ENCODE measurements around the gene TMEM176A. TPM values are rescaled to one million over a fixed set of nuclear protein-coding genes. Genes with fewer than 3 reads are reported as not detected.
A peak's percentile ranks its signal among the peaks of the same experiment; 100 is the strongest.

The TMEM176A gene
- total RNA-seq, 2 experiments from 2014 or later, result not detected

DNA sequence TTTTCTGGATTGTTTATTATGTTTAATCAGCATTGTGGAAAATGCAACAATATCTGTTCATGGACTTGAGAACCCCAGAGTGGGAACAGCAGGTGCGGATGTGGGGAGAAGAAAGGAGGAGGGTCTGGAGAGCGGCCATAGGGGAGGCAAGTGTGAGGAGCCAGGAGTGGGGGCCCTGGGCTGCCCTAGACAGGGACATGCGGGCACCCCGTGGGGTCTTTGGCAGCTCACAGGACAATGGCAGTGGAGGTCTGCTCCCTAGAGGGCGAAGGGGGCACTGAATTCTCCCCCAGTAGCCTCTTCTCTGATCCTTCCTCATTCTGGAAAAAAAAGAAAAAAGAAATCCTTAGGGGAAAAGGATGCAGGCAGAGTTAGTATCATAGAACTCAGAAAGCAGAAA lies 9.3 kb upstream of the TMEM176A start:
- H3K27me3 Mint-ChIP-seq, result peaks cover 5% of the 10 kb centered on the region
- no peaks in the 10 kb centered on the region for H3K36me3 Mint-ChIP-seq (ENCODE audit: low read depth)
- no peak for ATAC-seq
- peaks cover 4% of the 10 kb centered on the region for H3K9me3 Mint-ChIP-seq
- H3K4me3 Mint-ChIP-seq, result no peak overlapping the region
- DNase-seq, result no peak
- H3K4me1 Mint-ChIP-seq (ENCODE audit: low read depth), result no peaks in the 10 kb centered on the region
- ChIA-PET CTCF (no interaction called here), POLR2A (no interaction called here)
- H3K27ac Mint-ChIP-seq, result no peak overlapping the region
- TF ChIP-seq, protein P1, sequence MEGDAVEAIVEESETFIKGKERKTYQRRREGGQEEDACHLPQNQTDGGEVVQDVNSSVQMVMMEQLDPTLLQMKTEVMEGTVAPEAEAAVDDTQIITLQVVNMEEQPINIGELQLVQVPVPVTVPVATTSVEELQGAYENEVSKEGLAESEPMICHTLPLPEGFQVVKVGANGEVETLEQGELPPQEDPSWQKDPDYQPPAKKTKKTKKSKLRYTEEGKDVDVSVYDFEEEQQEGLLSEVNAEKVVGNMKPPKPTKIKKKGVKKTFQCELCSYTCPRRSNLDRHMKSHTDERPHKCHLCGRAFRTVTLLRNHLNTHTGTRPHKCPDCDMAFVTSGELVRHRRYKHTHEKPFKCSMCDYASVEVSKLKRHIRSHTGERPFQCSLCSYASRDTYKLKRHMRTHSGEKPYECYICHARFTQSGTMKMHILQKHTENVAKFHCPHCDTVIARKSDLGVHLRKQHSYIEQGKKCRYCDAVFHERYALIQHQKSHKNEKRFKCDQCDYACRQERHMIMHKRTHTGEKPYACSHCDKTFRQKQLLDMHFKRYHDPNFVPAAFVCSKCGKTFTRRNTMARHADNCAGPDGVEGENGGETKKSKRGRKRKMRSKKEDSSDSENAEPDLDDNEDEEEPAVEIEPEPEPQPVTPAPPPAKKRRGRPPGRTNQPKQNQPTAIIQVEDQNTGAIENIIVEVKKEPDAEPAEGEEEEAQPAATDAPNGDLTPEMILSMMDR (IDR thresholded peaks at IDR 0.05), result no peak
- intact Hi-C loops (cut with micrococcal nuclease), result no loop called here

DNA sequence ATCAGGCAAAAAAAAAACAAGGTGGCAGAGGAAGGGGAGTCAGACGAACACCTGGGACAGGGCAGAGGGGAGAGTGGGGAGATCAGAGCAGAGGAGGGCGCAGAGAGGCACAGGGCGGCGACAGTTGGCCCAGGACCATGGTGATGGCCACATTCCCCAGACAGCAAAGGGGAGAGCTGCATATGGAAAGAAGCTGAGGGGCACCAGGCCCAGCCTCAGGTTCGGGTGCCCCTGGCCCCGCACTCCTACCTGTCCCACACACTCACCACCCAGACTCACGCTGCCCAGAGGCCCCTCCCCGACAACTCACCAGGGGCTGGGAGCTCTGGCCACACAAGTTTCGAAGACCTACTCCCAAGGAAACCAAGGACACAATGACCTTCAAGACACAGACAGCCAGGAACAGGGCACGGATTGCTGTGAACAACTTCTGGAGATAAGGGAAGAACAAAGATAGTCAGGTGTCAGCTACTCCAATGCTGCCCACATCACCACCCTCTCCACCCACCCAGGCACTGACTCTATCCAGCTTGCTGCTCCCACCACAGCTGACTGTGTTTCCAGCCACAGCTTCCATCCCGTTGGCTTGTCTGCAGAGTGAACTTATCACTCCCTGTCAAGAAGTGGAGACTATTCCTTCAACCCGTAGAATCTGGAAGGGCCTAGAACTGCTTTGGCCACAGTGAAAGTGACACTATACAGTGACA lies 8.7 kb upstream of the TMEM176A start:
- peaks cover 5% of the 10 kb centered on the region for H3K9me3 Mint-ChIP-seq

DNA sequence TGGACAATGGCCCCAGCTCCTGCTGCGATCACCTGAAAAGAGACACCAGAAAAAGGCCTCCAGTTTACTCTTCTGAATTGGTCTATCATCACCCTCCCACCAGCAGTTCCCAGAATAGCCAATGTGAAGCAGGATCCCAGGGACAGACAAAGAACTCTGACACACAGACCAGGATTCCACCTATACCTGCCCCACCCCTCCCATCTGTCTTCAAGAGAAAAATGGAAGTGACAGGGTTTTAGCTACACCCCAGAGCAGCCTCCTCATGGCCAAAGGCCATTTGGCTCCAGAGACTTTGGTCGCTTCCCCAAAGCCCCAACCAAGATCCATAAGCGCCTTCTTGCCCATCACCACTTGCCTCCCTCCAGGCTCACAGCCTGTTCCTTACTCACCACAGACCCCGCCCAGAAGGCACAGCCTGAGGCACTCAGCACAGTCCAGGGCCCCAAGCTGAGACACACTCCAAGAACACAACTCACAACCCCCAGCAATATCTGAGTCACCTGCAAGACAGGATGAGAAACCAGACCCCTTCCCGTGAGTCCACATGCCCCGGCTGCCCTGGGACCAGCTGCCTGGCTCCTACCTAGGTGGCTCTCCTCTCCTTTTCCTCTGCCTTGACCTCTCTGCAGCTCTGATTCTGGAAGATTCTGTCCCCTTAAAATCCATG lies 6.9 kb upstream of the TMEM176A start:
- H3K4me1 Mint-ChIP-seq (ENCODE audit: low read depth), result no peaks in the 10 kb centered on the region
- ChIA-PET POLR2A (no interaction called here), CTCF (interaction anchor here (2.3 kb wide), 1 partner anchor 15 kb away, joined by 7 read pairs; no protein-coding TSS in a partner anchor)
- H3K9me3 Mint-ChIP-seq, result peaks cover 5% of the 10 kb centered on the region
- ATAC-seq (no peak), DNase-seq (no peak)
- no peaks in the 10 kb centered on the region for H3K36me3 Mint-ChIP-seq (ENCODE audit: low read depth)
- TF ChIP-seq, protein P1 (IDR thresholded peaks at IDR 0.05), result no peak
- H3K27me3 Mint-ChIP-seq, result peaks cover 9% of the 10 kb centered on the region
- intact Hi-C loops (cut with micrococcal nuclease), result no loop called here
- no peak overlapping the region for H3K4me3 Mint-ChIP-seq
- no peak overlapping the region for H3K27ac Mint-ChIP-seq

More for the DNA sequence above, 8.7 kb upstream of the TMEM176A start:
- Mint-ChIP-seq H3K27me3 (peaks cover 7% of the 10 kb centered on the region), H3K36me3 (ENCODE audit: low read depth) (no peaks in the 10 kb centered on the region), H3K4me1 (ENCODE audit: low read depth) (no peaks in the 10 kb centered on the region), H3K27ac (no peak overlapping the region), H3K4me3 (no peak overlapping the region)
- intact Hi-C loops (cut with micrococcal nuclease), result no loop called here
- TF ChIP-seq, protein P1 (IDR thresholded peaks at IDR 0.05), result no peak
- DNase-seq (no peak), ATAC-seq (no peak)
- CTCF ChIA-PET, result interaction anchor here (1.2 to 2.3 kb wide), 2 partner anchors 10 to 13 kb away, joined by 3 to 7 read pairs; no protein-coding TSS in a partner anchor
- POLR2A ChIA-PET, result no interaction called here

DNA sequence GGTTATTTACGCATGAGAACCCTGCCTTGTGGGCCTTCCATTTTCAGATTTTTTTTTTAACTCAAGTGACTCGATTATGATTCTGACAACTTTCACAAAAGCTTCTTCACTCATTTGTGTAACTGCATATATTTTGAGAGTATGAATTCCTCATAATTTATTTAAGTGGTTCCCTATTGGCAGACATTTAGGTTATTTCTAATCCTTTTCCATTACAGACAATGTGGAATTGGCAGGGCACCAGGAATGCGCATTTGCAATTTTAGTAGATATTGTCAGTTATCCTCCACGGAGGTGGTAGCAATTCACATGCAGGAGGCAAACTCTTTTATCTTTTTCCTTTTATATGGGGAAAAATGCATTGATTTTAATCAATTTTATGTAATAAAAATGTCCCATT lies 2.9 kb upstream of the TMEM176A start:
- Mint-ChIP-seq H3K27ac (no peak overlapping the region), H3K4me3 (no peak overlapping the region), H3K9me3 (peaks cover 5% of the 10 kb centered on the region), H3K27me3 (peaks cover 36% of the 10 kb centered on the region), H3K36me3 (ENCODE audit: low read depth) (no peaks in the 10 kb centered on the region), H3K4me1 (ENCODE audit: low read depth) (peaks cover 5% of the 10 kb centered on the region)
- intact Hi-C loops (cut with micrococcal nuclease), result no loop called here
- TF ChIP-seq, protein P1 (IDR thresholded peaks at IDR 0.05), result no peak
- ATAC-seq (no peak), DNase-seq (no peak)
- CTCF ChIA-PET, result no interaction called here
- POLR2A ChIA-PET, result no interaction called here

DNA sequence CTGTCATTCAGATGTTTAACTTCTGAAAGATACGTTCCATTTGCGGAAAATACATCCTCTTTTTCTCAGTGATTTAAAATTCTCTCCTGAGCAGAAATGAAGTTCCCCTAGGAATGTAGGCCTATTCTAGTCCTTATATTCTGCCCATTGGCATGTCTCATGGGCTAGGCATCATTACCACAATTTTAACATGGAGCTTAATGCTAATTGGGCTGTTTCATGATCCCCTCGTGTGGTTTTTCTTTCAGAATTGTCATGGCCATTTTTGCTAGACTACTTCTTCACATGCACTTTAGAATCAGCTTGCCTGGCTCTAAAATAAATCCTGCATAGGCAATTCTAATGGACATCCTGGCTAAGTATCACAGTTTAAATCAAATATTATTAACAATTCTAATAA lies 1.4 kb upstream of the TMEM176A start:
- Mint-ChIP-seq H3K4me3 (peak overlapping the region; percentile 20), H3K9me3 (peaks cover 5% of the 10 kb centered on the region), H3K36me3 (ENCODE audit: low read depth) (no peaks in the 10 kb centered on the region), H3K27me3 (peaks cover 38% of the 10 kb centered on the region), H3K4me1 (ENCODE audit: low read depth) (peaks cover 5% of the 10 kb centered on the region), H3K27ac (no peak overlapping the region)
- ChIA-PET POLR2A (no interaction called here), CTCF (interaction anchor here (1.0 kb wide), 1 partner anchor 79 kb away, joined by 6 read pairs; no protein-coding TSS in a partner anchor)
- TF ChIP-seq, protein P1 (IDR thresholded peaks at IDR 0.05), result no peak
- no peak for ATAC-seq
- intact Hi-C loops (cut with micrococcal nuclease), result no loop called here
- no peak for DNase-seq

Data from activated CD8-positive, alpha-beta T cell treated with anti-CD3 and anti-CD28 coated beads for 36 hours (primary cell).